Thyroid gland (tissue), 4 donors: ENCODE results near the gene YTHDC1.

Experiments used
- POLR2A ChIP-seq, 2 donors: fragments of 450-650 bp; IDR thresholded peaks; one replicate each; pipeline ENCODE4 v1.6.1; 2017; ENCODE audit warnings: antibody characterized with exemption in 2 of 2, mild to moderate bottlenecking in 2 of 2, moderate library complexity in 1 of 2
- TF ChIP-seq, protein P1 (sequence below), 6 experiments: fragments of 200-600 bp in 3 of 6; fragments of 450-650 bp in 3 of 6; sonication (generic) in 3 of 6; IDR thresholded peaks; one replicate each; pipeline ENCODE4 v1.5.1; 2016 to 2019; ENCODE audit warnings: antibody characterized with exemption in 6 of 6, mild to moderate bottlenecking in 2 of 6, inconsistent platforms in 1 of 6, moderate library complexity in 1 of 6

GRCh38 chr4:68310651-68311247 lies 39.1 kb downstream of the YTHDC1 start:
- no peak for TF ChIP-seq POLR2A (IDR thresholded peaks at IDR 0.05)
- TF ChIP-seq, protein P1, sequence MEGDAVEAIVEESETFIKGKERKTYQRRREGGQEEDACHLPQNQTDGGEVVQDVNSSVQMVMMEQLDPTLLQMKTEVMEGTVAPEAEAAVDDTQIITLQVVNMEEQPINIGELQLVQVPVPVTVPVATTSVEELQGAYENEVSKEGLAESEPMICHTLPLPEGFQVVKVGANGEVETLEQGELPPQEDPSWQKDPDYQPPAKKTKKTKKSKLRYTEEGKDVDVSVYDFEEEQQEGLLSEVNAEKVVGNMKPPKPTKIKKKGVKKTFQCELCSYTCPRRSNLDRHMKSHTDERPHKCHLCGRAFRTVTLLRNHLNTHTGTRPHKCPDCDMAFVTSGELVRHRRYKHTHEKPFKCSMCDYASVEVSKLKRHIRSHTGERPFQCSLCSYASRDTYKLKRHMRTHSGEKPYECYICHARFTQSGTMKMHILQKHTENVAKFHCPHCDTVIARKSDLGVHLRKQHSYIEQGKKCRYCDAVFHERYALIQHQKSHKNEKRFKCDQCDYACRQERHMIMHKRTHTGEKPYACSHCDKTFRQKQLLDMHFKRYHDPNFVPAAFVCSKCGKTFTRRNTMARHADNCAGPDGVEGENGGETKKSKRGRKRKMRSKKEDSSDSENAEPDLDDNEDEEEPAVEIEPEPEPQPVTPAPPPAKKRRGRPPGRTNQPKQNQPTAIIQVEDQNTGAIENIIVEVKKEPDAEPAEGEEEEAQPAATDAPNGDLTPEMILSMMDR (IDR thresholded peaks at IDR 0.05), result no peak
